HG02852 (cell line): Measurements from ENCODE around the gene LEO1.

Experiments used
- ATAC-seq: cut with Tn5 transposase; IDR thresholded peaks from one replicate; pipeline ENCODE4 v1.9.1; 2021; ENCODE audit warnings: mild to moderate bottlenecking, moderate library complexity; ENCODE audit not compliant: unreplicated experiment

LEO1 gene

DNA sequence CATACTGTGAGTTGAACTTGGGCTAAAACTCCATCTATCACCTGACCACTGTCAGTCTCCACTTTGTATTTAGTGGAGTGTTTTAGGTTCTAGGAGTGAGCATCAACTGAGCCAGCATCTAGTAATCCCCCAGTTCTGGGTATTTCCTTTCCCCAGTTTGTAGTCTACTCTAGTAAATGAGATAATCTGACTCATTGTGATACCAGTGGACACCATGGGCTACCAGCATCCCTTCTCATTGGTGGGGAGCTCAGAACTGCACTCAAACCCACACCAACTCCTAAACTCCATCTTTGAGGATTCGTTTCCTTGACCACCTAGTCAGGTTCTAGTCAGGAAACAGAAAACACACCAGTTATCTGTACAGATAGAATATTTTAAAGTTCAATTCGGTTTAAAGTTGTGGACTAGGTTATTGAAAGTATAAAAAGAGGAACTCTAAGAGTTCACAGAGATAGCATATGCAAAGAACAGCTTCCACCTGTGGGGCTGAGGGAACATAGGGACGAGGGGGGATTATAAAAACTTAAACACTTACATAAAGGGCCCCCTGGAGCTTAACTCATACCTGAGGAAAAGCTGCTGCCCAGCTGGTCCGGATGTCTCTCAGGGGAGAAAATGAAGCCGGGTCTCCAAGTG is 36.0 kb downstream of the LEO1 start:
- ATAC-seq, result peak; percentile 90

DNA sequence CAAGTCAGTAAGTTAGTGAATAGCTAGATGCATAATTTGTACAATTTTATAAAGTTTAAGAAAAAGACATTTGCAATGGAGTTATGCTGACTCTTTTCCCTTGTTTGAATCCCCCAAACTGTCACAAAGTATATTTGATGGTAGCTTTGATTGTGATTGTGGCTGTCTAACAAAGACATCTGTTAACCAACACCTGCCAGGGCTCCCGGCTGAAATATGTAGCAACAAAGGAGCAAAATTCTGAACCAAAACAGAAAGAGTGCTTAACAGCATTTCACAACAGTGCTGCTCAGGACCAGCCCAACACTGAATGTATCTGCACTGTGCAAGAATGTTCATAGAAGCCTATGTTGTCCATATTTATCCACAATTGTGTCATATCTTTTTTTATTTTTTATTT is 39.4 kb downstream of the LEO1 start:
- ATAC-seq, result no peak

DNA sequence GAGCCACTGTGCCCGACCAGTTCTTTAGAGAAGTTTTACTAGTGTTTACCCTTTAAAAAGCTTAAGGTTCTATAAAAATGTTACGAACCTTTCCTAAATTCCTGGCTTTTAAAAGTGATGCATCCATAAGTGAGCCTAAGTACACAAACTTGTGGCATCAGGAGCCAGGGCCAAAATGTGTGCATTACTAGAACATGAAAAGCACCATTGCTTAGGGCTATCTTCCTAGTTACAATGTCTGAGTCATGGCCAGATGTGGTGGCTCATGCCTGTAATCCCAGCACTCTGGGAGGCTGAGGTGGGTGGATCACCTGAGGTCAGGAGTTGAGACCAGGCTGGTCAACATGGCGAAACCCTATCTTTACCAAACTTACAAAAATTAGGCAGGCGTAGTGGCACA is 39.9 kb downstream of the LEO1 start:
- no peak for ATAC-seq

DNA sequence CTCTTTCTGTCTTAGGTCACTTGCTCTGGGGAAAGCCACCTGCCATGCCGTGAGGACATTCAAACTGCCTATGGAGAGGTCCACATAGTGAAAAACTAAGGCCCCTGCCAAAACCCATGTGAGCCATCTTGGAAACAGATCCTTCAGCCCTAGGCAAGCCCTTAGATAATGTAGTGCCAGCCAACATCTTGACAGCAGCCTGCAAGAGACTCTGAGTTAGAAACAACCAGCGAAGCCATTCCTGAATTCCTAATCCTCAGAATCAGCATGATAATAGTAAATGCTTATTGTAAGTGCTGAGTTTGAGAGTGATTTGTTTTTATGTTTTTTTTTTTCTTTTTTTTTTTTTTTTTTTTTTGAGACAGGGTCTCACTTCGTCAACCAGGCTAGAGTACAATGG is 40.6 kb downstream of the LEO1 start:
- ATAC-seq, result no peak

DNA sequence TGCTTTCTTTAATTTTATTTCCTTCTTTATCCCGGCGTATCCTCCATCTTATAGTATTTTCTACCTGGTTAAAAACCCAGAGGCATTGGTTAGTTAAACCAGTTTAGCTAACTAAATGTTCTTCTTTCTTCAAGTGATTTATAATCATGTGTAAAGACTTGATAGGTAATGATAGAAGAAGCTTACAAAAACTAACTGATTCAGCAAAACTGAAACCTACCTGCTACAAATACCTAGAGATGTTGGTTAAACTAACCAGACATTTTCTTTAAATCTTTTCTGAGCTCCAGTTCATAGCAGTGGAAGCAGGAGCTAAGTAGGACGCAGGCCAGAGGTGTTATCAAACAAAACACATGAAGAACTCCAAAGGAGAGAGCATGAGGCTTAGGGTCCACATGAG is 44.8 kb downstream of the LEO1 start:
- ATAC-seq, result no peak

DNA sequence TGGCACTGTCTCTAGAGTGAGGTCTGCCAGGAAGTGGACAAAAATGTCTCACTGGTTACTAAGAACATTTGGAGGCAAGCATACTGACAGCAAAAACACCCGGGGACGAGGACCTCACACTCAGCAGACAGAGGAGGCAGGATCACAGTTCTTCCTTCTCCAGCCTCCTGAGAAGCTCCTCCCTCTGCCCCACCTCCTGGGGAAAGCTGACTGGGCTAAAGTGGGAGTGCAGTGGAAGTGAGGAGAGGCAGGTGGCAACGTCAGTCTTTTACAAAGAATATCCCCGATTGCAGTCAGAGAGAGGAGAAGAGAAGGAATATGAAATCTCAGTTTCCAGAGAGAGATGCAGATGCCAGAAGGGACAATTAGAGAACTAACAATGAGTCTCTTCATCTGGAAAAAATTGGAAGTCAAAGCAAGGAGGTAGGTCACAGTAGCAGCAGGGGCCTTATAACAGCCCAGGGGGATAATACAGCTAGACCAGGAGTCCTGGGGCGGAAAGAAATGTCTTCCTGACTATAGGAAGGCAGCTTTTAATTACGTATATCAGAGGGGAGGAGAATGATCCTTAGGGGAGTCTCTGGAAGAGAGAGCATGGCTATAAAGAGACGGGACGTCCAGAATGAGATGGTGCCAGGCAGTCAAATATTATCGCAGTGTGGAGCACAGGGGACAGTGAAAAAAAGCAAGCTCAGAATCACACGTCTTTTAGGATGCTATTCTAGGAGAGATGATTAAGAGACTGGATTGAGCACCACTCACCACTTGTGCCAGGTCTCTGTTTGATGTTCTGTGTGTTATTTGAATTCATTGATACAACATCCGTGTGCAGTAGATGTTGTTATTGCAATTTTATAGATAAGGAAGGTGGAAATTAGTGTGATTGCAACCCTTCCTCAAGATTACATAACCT is 47.2 kb downstream of the LEO1 start:
- no peak for ATAC-seq

DNA sequence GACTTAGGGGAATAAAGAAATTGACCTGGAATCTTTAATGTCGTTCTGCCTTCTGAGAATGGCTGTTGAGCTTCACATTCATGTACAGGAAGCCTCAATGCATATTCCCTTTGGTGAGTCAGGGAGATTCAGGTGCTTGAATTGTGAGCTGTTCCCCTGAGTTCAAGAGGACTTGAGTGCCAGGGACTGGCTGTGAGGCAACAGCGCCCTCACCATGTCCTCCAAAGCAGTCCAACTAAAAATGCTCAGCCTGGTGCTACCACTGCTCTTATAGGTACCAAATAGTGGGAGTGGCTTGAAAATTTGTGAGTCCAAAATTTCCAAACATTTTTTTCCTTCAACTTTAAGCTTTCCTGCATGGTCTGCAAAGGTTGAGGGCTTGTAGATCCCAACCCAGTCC is 54.1 kb downstream of the LEO1 start:
- ATAC-seq, result no peak

DNA sequence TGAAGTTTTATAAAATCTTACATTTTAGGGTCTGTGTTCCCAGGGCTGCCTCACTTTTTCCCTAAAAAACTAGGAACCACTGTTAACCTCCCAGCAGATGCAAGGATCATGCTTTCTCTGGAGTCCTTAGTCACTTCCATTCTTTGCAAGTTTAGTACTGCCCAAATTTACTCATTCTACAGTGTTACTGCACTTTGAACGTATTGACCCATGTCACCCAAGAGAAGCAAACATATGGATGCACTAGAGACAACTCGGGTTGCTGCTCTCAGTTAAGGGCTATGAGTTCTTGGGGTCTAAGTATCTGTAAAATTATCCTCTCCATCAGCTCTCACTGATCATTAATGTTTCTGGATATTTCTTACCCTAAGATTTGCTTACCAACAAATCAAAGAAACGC is 59.0 kb downstream of the LEO1 start:
- no peak for ATAC-seq

DNA sequence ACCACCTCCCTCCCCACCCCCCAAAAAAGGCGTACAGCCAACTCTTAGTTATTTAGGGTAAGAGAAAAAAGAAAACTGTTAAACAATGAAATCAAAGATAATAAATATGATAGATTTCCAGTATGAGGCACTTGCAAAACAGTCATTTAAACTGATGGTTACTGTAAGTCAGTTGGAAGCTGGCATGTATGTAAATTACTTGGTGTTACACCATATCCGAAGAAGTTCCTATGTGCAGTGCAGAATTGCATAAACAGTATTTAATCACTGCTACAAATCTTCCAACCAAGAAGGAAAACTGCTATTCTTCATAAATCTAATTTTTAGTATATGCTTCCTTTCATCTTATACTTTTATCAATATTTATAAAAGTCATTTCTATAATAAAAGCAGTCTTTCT is 62.0 kb downstream of the LEO1 start:
- ATAC-seq, result no peak

DNA sequence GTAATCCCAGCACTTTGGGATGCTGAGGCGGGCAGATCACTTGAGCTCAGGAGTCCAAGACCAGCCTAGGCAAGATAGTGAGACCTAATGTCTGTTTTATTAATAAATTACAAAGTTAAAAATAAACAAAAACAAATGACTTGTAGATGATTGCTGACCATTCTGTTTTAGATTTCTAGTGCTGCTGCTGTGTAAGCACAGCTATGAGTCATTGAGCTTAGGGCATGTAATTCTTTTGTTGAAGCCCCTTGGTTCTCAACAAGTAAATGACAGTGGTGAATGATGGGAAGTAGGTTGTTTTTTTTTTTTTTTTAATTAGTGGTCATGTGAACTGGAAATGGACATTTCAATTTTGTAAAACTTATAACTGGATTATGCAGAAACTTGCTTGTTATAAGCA is 63.3 kb downstream of the LEO1 start:
- ATAC-seq, result no peak

DNA sequence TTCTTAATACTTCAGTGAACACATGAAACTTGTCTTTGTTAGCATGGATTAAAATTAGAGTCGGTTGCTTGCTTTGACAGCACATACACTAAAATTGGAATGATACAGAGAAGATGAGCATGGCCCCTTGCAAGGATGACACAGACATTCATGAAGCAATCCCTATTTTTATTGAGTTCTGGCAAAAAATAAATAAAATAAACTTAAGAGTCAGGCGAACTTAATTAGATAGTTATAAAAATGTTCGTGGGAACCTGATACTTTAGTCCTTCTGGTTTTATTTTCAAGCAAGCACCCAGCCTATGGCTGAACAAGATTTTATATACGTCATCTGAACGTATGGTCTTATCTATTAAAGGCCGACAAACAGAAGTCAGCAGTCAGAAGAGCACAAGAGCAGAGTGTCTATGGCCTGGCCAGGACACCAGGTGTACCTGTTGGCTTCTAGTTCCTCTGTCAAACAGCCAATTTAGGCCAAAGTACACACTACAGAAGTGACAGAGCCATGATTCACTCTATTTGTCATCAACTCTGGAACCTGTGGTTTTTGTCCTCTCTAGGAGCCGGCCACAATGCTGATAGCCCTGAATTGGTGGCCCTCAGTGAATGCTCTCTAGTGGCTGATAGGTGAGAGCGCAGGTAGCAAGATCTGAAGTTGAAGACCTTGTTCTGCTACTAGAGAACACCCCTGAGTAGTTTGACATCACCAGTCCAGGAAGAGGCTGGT is 64.3 kb downstream of the LEO1 start:
- ATAC-seq, result no peak

DNA sequence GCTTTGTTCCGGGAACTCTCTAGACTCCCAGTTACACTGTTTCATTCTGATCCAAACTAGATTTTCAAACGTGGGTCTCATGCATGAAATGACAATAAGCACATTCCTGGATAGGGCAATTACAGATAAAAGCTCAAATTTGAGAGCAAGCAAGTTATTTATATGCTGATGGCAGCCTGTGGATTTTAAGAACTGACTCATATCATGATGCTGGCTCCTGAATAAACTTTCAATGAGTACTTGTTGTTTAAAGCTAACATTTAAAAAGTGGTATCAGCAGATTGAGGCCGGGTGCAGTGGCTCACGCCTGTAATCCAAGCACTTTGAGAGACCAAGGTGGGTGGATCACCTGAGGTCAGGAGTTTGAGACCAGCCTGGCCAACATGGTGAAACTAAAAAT is 66.6 kb downstream of the LEO1 start:
- no peak for ATAC-seq

DNA sequence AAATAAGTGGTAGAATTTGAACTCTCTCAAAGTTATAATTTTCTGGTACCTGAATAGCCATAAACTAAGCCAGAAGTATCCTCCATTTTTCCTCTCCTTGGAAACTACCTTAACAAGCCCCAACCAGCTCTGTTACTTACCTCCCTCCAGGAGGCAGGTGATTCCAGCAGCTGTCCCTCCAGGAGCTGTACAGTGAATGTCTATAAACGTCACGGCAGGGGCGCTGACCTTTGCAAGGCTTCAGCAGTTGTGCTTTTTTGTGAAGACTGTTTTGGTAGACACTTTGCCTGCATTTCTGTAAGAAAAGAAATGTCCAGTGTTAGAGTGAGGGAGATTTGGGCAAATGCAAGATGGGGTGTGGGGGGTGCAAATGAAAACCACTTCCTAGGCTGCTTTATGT is 67.2 kb downstream of the LEO1 start:
- ATAC-seq, result no peak

DNA sequence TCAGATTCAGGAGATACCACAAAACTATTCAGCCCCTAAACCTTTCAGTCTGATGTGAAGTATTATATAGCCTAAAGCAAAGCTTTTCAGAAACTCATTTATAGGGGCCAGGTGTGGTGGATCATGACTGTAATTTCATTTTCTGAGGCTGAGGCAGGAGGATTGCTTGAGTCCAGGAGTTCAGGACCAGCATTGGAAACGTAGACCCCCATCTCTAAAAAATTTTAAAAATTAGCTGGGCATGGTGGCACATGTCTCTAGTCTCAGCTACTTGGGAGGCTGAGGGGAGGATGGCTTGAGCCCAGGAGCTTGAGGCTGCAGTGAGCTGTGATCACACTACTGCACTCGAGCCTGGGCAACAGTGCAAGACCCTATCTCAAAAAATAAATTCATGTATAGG is 82.1 kb downstream of the LEO1 start:
- no peak for ATAC-seq

DNA sequence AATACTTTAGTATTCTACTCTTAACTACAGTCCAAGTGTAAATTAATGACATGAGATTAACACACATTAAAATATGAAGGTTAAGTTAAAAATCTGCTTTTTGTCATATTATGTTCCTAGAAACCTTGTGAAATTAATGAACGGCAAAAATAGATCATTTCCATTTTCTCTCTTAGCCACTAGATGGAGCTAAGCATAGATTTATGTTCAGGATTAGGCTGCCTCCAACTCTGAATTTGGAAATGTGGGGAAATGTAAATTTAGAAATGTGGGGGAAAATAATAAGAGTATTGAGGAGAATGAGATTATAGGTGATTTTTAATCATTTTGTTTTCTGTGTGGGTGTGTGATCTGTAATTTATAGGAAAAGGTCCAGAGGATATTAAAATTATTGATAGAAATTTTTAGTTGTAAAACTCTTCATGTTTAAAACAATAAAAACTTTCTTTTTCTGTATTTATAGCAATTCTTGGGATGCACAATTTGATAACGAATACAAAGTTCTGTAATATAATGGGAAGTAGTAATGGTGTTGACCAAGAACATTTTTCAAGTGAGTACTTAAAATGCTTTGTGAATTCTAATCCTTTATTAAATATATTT is 82.9 kb downstream of the LEO1 start:
- no peak for ATAC-seq
